SU-DHL-6 (cell line): ENCODE data around the gene RNF103.
"Not testable (repeated sequence)": the region's sequence is repeated elsewhere in the genome, so short reads cannot be mapped to it uniquely, and the experiment has no call there.

ENCODE experiments used
- H2AFZ ChIP-seq: fragments of 200-600 bp; sonication (generic); 2 replicates; pipeline ENCODE4 v1.6.1; 2014; ENCODE audit warnings: low read depth, mild to moderate bottlenecking, moderate library complexity, mixed read lengths, antibody characterized with exemption, low read length; ENCODE audit not compliant: severe bottlenecking
- H3F3A ChIP-seq: fragments of 200-600 bp; shearing (Covaris generic); 2 replicates; pipeline ENCODE4 v1.6.0; 2016; ENCODE audit warnings: antibody characterized with exemption, mild to moderate bottlenecking; ENCODE audit not compliant: insufficient read depth
- H3K27ac ChIP-seq: fragments of 200-600 bp; sonication (generic); 2 replicates; pipeline ENCODE4 v1.5.1; 2016; ENCODE audit warnings: low read depth, mild to moderate bottlenecking, low read length, moderate library complexity, mixed read lengths
- H3K27me3 ChIP-seq: fragments of 200-600 bp; sonication (generic), shearing (Covaris generic); 2 replicates; pipeline ENCODE4 v1.6.0; 2014; ENCODE audit warnings: mild to moderate bottlenecking, low read length
- H3K36me3 ChIP-seq: fragments of 200-600 bp; sonication (generic); 2 replicates; pipeline ENCODE4 v1.6.1; 2014; ENCODE audit warnings: mild to moderate bottlenecking, low read length, mixed read lengths
- H3K4me2 ChIP-seq: fragments of 300-600, 200-600 bp; shearing (Covaris generic), sonication (generic); 2 replicates; pipeline ENCODE4 v1.6.0; 2014; ENCODE audit warnings: low read length, low read depth, mild to moderate bottlenecking; ENCODE audit not compliant: poor library complexity, severe bottlenecking
- H3K4me3 ChIP-seq: fragments of 200-600 bp; sonication (generic); 2 replicates; pipeline ENCODE4 v1.5.1; 2014; ENCODE audit warnings: antibody characterized with exemption, low read length, mild to moderate bottlenecking, mixed read lengths; ENCODE audit not compliant: insufficient read depth, poor library complexity, severe bottlenecking
- H3K79me2 ChIP-seq: fragments of 200-600 bp; sonication (generic); 2 replicates; pipeline ENCODE4 v1.6.1; 2014; ENCODE audit warnings: mild to moderate bottlenecking, low read length, moderate library complexity; ENCODE audit not compliant: insufficient read depth
- H3K9ac ChIP-seq: fragments of 200-600 bp; sonication (generic); 2 replicates; pipeline ENCODE4 v1.7.0; 2014; ENCODE audit warnings: mild to moderate bottlenecking, low read length
- H3K9me2 ChIP-seq: fragments of 200-600 bp; sonication (generic); replicated peaks from 2 replicates; pipeline ENCODE4 v1.6.1; 2014; ENCODE audit warnings: low read length; ENCODE audit not compliant: insufficient read depth
- H3K9me3 ChIP-seq: fragments of 200-600 bp; sonication (generic); 2 replicates; pipeline ENCODE4 v1.6.1; 2014; ENCODE audit warnings: low read length, mixed read lengths; ENCODE audit not compliant: insufficient read depth
- H4K20me1 ChIP-seq: fragments of 200-600 bp; sonication (generic); 2 replicates; pipeline ENCODE4 v1.6.1; 2014; ENCODE audit warnings: low read depth, mild to moderate bottlenecking, antibody characterized with exemption, low read length, moderate library complexity, mixed read lengths
- EZH2phosphoT487 ChIP-seq: fragments of 200-600 bp; sonication (generic), shearing (Covaris generic); conservative IDR thresholded peaks from 2 replicates; pipeline ENCODE4 v1.6.1; 2018; ENCODE audit warnings: mild to moderate bottlenecking, antibody characterized with exemption, low read length, moderate library complexity, mixed read lengths
- TF ChIP-seq, protein P1 (sequence below): fragments of 200-600 bp; sonication (generic); IDR thresholded peaks from one replicate; pipeline ENCODE4 v1.5.1; 2017; ENCODE audit warnings: antibody characterized with exemption, mild to moderate bottlenecking, low read length, moderate library complexity; ENCODE audit not compliant: insufficient read depth, poor library complexity, severe bottlenecking

The RNF103 gene

GRCh38 chr2:86671337-86671981 lies 47.8 kb upstream of the RNF103 start:
- TF ChIP-seq EZH2phosphoT487 = no peak
- TF ChIP-seq, protein P1, sequence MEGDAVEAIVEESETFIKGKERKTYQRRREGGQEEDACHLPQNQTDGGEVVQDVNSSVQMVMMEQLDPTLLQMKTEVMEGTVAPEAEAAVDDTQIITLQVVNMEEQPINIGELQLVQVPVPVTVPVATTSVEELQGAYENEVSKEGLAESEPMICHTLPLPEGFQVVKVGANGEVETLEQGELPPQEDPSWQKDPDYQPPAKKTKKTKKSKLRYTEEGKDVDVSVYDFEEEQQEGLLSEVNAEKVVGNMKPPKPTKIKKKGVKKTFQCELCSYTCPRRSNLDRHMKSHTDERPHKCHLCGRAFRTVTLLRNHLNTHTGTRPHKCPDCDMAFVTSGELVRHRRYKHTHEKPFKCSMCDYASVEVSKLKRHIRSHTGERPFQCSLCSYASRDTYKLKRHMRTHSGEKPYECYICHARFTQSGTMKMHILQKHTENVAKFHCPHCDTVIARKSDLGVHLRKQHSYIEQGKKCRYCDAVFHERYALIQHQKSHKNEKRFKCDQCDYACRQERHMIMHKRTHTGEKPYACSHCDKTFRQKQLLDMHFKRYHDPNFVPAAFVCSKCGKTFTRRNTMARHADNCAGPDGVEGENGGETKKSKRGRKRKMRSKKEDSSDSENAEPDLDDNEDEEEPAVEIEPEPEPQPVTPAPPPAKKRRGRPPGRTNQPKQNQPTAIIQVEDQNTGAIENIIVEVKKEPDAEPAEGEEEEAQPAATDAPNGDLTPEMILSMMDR = no peak

DNA sequence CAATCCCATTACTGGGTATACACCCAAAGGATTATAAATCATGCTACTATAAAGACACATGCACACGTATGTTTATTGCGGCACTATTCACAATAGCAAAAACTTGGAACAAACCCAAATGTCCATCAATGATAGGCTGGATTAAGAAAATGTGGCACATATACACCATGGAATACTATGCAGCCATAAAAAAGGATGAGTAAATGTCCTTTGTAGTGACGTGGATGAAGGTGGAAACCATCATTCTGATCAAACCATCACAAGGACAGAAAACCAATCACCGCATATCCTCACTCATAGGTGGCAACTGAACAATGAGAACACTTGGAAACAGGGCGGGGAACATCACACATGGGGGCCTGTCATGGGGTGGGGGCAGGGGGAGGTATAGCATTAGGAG lies 45.7 kb upstream of the RNF103 start:
- not testable (repeated sequence) for H3K4me2 ChIP-seq, H3K9me2 ChIP-seq, H3K27me3 ChIP-seq, H2AFZ ChIP-seq, H3K79me2 ChIP-seq, H3K4me3 ChIP-seq, H3F3A ChIP-seq, H3K9ac ChIP-seq, H4K20me1 ChIP-seq, H3K27ac ChIP-seq, H3K9me3 ChIP-seq, H3K36me3 ChIP-seq

More at GRCh38 chr2:86671337-86671981, 47.8 kb upstream of the RNF103 start:
- Histone ChIP-seq H3K9ac (no peak overlapping the region), H3K79me2 (no peaks in the 10 kb centered on the region), H3K27ac (no peak overlapping the region), H3K36me3 (no peaks in the 10 kb centered on the region), H2AFZ (no peak overlapping the region), H3K9me3 (no peaks in the 10 kb centered on the region), H3K9me2 (no peaks in the 10 kb centered on the region), H3K4me3 (no peak overlapping the region), H4K20me1 (no peaks in the 10 kb centered on the region), H3K27me3 (no peaks in the 10 kb centered on the region), H3K4me2 (no peak overlapping the region), H3F3A (no peaks in the 10 kb centered on the region)

- no peaks in the 10 kb centered on the region for H3F3A ChIP-seq
- H3K9me2 ChIP-seq = no peaks in the 10 kb centered on the region
- peaks cover 23% of the 10 kb centered on the region; the same call in 1 of the 2 replicates for H3K9me3 ChIP-seq
- no peak overlapping the region for H3K4me3 ChIP-seq
- H3K4me2 ChIP-seq = no peak overlapping the region
- no peak overlapping the region for H2AFZ ChIP-seq
- no peaks in the 10 kb centered on the region for H3K79me2 ChIP-seq
- TF ChIP-seq, protein P1 = no peak
- no peak for TF ChIP-seq EZH2phosphoT487
- H3K27ac ChIP-seq = no peak overlapping the region
- H3K27me3 ChIP-seq = no peaks in the 10 kb centered on the region
- no peaks in the 10 kb centered on the region for H4K20me1 ChIP-seq
- H3K9ac ChIP-seq = no peak overlapping the region
- peaks cover 12% of the 10 kb centered on the region for H3K36me3 ChIP-seq
Observed at GRCh38 chr2:86661333-86661732, 37.7 kb upstream of the RNF103 start.

DNA sequence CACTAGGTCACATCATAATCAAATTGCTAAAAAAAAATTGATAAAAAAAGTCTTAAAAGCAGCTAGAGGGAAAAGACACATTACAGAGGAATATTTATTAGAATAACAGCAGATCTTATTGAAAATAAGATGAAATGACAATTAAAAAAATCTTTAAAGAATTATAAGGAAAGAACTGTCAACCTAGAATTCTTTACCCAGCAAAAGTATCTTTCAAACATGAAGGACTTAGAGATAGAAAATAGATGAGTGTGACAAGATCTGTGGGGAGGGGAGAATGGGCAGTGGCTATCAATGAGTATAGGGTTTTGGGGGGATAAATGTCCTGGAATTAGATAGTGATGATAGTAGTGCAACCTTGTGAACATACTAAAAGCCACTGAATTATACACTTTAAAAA lies 26.5 kb upstream of the RNF103 start:
- H3F3A ChIP-seq = no peaks in the 10 kb centered on the region
- no peak overlapping the region for H2AFZ ChIP-seq
- H4K20me1 ChIP-seq = no peaks in the 10 kb centered on the region
- H3K4me2 ChIP-seq = no peak overlapping the region
- peaks cover 8% of the 10 kb centered on the region; the same call in 1 of the 2 replicates for H3K9me3 ChIP-seq
- no peak overlapping the region for H3K4me3 ChIP-seq
- H3K36me3 ChIP-seq = no peaks in the 10 kb centered on the region; the same call in 1 of the 2 replicates
- no peak overlapping the region for H3K9ac ChIP-seq
- H3K79me2 ChIP-seq = no peaks in the 10 kb centered on the region
- no peaks in the 10 kb centered on the region for H3K9me2 ChIP-seq
- no peaks in the 10 kb centered on the region for H3K27me3 ChIP-seq
- H3K27ac ChIP-seq = no peak overlapping the region
- TF ChIP-seq, protein P1 = no peak
- TF ChIP-seq EZH2phosphoT487 = no peak
